NAMALWA (cell line): Measurements from ENCODE around the gene DENND5A.
"Not testable (repeated sequence)": the region's sequence is repeated elsewhere in the genome, so short reads cannot be mapped to it uniquely, and the experiment has no call there.

Experiments
- DNase-seq: peaks from one replicate; pipeline ENCODE4 v3.0.0-alpha.2; 2015; ENCODE audit warnings: low spot score

DENND5A gene

DNA sequence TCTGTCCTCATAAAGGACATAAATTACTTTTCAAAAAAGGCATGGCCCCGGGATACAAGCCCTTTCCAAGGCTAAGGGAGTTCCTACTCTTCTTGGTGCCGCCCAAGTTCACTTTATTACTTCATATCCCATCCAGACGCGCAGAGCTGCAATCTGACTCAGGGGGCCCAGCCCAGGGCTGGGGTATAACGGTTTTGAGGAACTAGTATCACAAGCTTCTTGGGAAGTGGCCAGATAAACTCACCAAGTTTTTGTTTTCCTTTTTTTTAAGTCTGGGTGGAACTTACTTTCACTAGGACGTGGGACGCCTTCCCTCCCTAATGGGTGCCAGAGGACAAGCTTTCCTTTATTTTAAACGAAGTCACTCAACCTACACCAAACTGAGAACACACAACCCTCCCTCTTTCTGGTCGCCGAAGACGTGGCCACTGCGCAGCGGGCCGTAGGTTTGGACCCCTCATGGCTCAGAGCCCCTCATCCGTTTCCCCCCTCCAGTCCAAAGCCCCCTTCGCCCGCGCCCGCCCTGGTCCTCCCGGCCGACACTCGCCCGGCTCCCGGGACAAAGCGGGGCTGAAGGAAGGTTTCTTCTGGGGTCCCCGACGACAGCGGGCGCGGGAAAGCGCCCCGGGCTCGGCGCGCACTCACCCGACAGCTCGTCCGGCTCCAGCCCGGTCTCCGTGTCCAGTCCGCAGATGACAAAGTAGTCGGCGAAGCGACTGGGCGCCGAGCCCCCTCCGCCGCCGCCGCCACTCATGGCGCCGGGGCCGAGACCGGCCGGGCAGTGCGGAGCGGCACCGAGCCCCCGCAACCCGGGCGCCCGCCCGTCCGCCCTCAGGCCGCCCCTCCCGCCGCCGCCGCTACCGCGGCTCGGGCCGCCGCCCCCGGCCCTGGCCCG, 587 bp downstream of the DENND5A start:
- peak; percentile 66 for DNase-seq

DNA sequence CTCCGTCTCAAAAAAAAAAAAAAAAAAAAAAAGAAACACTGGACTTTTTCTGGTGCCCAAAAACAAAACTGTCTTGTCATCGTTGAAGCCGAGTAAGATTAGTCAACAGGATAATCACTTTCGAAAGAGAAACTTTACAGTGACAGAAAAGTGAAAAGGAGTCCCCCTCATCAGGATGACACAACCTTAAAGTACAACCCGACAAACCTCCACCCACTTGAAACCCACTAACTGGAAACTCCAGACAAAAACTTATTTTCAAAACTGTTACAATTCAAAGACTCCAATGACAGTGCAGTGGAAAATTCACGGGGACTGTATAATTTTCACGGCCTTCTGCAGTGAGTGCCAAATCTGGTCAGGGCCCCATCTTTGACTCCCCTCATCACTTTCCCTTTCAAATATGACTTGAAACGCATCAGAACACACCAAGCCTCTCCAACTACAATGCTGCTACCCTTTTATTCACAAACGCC, 1.3 kb downstream of the DENND5A start:
- DNase-seq, result peak; percentile 67

DNA sequence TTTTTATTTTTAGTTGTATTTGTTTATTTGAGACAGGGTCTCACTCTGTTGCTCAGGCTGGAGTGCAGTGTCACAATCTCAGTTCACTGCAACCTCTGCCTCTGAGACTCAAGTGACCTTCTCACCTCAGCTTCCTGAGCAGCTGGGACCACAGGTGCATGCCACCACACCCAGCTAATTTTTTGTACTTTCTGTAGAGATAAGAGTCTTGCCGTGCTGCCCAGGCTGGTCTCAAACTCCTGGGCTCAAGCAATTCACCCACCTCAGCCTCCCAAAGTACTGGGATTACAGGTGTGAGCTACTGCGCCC, 4.4 kb downstream of the DENND5A start:
- peak; percentile 61 for DNase-seq

DNA sequence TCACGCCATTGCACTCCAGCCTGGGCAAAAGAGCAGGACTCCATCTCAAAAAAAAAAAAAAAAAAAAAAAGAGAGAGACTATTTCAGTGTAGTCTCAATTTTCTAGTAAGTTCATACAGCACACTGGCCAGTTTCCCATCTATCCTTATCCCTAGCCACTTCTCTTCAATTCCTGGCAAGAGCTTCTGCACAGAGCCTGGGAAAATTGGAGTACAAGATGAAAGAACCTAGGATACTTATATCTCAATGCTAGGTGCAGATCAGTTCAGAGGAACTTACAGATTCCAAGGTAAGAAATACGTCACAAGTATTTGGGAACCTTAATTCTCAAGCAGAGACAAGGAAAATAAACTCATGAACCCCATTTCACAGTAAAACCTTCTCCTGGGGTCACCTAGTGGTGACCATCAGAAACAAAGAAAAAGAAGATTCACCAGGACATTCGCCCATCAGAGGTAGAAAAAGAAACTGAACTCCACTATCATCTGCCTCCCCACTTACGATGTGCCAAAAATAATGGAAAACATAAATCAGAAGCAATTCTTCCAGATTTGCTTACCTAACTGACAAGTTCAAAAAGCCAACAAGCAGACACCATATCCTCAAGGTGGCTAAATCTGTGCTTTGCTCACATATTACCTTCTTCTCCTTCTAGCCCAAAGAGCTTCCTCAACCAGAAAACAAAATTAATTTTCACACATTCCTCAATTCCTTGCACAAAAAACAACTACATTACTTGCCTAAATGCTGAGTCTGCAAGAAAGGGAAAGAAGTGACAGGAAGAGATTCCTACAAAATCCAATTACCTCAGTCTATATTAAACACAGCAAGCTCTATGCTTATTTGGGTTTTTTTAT, 4.9 kb downstream of the DENND5A start:
- DNase-seq, result peak; percentile 39

DNA sequence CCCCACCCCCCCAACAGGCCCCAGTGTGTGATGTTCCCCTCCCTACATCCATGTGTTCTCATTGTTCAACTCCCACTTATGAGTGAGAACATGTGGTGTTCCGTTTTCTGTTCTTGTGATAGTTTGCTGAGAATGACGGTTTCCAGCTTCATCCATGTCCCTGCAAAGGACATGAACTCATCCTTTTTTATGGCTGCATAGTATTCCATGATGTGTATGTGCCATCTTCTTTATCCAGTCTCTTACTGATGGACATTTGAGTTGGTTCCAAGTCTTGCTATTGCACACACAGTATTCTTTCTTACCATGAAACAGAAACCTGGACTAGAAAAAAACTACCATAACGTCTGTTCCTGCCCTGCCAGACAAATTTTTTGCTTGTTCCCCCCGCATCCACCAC, 6.9 kb downstream of the DENND5A start:
- DNase-seq, result not testable (repeated sequence)

DNA sequence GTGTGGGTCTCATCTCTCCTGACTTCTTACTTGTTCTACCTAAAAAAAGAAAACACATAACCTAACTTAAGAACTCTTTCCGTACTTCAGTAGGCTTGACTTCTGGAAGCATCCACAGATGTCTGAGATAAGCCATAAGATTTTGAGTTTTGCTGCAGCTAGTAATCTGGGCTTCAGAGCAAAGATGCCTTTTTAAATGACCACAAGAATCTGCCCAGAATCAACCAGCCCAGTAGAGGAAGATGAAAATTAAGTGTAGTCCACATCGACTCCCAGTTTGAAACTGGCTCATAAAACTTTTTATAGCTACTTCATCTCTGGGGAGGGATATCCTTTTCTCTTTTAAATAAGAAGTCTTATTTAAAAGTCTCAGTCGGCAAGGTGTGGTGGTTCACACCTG, 10.7 kb downstream of the DENND5A start:
- no peak for DNase-seq

DNA sequence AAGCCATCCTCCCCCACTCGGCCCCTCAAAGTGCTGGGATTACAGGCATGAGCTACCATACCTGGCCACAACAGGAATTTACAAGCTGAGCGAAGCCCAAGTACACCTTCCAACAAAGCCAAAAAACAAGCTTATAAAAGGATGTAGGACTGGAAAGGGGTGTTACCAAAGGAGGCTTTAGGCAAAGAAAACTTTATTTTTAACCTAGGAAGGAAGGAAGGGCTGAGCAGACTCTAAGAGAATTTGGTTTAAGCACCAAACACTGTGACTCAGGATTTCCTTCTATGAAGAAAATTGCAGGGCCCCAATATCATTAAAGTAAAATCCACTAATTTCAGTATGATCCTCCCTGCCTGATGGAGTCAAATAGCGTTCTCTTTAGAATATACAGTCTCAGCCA, 12.1 kb downstream of the DENND5A start:
- DNase-seq, result no peak

DNA sequence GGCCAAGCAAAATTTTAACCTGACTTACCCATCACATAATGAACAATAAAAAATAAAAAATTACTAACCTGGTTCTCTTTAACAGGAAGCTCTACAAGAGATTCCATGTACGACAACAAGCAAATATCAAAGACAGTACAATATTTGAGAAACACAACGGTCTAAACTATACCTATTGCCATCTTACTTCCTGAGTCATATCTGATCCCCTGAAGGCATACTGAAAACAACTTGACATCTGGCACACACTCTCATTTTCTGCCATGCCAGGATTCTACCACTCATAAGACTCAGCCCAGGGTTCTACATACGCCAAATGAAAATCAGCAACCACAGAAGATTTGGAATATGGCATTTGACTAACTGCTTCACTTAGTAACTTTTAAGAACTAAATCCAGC, 13.8 kb downstream of the DENND5A start:
- no peak for DNase-seq

DNA sequence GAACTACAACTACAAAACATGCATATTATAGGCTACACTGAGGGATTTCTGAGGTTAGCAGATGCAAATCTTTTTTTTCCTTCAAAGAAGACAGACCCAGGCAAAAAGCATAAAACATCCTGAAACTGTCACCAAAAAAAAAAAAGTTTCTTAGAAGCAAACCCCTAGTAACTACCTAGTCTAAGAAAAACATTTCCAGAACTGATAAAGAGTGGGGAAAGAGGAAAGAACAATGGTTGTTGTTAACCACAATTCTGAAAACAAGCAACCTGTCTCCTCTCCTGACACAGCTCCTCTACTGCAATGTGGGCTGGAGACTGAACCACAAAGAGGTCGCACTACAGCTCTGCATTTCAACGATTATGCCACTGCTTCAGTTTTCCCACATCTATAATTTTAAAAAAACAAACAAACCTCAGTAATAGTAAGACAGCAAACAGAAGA, 15.0 kb downstream of the DENND5A start:
- no peak for DNase-seq

DNA sequence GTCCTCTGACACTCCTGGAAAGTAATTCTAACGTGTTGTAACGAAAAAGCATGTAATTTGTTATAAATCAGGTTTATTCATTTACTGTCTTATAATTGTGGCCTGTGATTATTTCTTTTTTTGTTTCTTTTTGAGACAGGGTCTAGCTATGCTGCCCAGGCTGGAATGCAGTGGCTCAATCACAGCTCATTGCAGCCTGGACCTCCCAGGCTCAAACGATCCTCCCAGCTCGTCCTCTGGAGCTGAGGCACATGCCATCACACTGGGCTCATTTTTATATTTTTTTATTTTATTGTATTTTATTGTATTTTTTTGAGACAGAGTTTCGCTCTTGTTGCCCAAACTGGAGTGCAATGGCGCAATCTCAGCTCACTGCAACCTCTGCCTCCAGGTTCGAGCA, 15.9 kb downstream of the DENND5A start:
- DNase-seq, result no peak

DNA sequence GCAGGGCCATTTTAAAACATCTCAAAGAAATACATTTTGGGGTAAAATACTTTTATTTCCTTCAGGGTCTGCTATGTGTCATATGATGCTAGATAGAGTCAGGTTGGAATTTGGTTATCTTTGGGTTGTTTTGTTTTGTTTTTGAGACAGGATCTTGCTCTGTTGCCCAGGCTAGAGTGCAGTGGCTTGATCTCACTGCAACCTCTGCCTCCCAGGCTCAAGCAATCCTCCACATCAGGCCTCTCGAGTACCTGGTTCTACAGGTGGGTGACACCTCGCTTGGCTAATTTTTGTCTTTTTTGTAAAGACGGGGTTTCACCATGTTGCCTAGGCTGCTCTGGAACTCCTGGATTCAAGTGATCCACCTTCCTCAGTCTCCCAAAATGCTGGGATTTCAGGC, 17.3 kb downstream of the DENND5A start:
- DNase-seq, result no peak

DNA sequence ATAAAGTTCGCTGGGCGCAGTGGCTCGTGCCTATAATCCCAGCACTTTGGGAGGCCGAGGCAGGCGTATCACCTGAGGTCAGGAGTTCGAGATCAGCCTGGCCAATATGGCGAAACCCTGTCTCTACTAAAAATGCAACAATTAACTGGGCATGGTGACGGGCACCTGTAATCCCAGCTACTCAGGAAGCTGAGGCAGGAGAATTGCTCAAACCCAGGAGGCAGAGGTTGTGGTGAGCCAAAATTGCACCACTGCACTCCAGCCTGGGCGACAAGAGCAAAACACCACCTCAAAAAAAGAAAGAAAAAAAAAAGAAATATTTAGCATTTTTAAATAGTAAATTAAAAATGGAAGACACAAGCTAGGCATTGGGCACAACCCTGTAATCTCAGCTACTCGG, 28.9 kb downstream of the DENND5A start:
- DNase-seq, result not testable (repeated sequence)

DNA sequence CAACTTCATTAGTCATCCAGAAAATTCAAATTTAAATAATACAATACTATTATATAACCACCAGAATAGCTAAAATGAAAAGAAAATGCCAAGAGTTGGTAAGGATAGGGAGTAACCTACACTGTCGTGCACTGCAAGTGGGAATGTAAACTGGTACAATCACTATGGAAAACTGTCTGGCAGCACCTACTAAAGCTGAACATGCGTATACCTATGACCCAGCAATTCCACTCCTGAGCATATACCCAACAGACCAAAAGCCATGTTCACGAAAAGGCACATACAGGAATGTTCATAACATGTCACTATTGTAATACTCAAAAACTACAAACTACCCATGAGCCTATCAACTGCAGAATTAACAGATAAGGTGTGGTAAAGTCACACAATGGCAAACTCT, 32.7 kb downstream of the DENND5A start:
- no peak for DNase-seq

DNA sequence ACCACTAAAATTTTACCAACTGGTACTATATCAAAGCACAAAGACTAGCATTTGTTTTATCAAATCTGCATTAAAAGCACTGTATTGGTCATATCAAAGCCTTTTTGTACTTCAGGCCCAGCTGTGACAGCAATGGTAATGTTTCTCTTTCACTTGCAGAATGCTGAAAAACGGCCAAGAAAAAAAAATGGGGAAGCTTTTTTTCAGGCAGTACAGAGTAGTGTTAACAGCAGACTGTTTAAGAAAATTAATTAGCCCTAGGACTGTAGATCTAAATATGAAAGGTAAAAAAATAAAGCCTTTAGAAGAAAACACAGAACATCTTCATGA, 33.3 kb downstream of the DENND5A start:
- peak; percentile 70 for DNase-seq

DNA sequence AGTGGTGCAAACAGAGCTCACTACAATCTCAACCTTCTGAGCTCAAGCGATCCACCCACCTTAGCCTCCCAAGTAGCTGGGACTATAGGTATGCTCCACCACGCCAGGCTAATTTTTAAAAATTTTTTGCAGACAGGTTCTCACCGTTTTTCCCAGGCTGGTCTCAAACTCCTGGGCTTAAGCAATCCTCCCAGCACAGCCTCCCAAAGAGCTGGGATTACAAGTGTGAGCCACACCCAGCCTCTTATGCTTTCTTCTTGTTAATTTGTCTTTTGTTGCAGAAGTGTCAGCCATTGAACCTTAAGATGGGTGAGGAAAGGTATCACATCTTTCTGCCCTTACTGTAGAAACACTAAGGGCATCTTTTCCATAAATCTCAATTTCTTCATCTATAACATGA, 34.9 kb downstream of the DENND5A start:
- no peak for DNase-seq

DNA sequence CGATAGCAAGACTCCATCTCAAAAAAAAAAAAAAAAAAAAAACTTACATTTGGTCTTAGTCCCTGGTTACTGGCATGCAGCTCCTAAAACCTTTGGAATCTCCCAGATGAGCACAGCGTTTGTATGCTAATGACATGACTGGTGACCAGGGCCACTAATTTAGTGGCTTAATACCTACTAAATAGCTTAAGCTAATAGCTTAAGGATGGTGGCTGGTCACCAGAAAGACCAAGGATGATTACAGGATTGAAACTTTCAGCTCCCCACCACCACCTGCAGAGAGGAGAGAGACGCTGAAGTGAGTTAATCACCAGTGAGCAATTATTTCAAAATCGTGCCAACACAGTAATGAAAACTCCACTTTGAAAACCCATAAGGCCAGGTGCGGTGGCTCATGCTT, 37.1 kb downstream of the DENND5A start:
- no peak for DNase-seq

DNA sequence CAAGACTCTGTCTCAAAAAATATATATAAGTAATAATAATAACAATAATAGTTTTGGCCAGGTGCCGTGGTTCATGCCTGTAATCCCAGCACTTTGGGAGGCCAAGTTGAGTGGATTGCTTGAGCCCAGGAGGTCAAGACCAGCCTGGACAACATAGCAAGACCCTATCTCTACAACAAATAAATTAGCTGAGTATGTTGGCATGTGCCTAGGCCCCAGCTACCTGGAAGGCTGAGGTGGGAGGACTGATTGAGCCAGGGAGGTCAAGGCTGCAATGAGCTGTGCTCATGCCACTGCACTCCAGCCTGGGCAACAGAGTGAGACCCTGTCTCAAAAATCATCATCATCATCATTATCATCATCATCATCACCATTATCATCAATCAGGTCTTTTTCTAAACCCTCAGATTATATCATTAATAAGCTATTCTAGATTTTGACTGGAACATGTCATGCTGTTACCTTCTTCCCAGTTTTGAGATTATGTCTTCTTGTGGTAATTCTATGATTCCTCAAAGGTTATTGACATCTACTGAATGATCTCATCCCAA, 39.3 kb downstream of the DENND5A start:
- DNase-seq, result no peak

DNA sequence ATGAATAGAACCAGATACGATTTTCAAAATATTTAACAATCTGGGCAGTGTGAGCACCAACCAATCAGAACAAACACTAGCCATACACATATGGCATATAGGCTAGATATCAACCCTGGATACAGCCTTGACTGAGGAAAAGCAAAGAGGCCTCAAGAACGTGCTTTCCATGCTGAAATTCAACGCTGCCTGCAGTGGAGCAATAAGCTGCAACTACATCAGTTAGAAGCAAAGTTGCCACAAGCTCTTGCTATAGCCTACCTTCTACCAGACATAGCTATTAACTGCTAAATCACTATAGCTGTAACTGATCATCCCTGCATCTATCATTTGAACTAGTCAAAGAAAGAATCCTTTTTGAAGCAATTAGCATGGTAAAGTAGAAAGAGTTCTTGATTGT, 42.5 kb downstream of the DENND5A start:
- no peak for DNase-seq

DNA sequence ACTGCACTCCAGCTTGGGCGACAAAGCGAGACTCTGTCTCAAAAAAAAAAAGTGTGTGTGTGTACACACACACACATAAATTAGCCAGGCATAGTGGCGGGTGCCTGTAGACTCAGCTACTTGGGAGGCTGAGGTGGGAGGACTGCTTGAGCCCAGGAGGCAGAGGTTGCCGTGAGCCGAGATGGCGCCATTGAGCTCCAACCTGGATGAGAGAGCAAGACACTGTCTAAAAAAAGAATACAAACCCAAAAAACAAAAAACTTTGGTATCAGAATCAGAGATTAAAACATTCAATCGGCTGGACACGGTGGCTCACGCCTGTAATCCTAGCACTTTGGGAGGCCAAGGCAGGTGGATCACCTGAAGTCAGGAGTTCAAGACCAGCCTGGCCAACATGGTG, 44.3 kb downstream of the DENND5A start:
- DNase-seq, result not testable (repeated sequence)

DNA sequence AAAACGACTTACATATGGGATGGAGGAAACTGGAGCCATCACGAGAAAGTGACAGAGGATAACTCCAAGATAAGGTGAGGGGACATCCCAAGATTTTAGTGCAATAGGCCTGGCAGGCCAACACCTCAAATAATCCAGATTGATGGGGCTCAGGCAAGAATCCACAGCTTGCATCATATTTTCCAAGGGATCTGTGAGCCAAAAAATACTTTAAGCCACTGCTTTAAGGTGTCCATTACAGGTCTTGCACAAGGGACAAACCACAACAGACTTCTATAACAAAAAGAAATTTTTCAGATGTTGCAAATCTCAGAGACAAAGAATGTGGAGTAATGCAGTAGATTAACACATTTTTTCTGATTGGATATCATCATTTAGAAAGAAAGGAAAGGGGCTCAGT, 45.6 kb downstream of the DENND5A start:
- DNase-seq, result no peak

DNA sequence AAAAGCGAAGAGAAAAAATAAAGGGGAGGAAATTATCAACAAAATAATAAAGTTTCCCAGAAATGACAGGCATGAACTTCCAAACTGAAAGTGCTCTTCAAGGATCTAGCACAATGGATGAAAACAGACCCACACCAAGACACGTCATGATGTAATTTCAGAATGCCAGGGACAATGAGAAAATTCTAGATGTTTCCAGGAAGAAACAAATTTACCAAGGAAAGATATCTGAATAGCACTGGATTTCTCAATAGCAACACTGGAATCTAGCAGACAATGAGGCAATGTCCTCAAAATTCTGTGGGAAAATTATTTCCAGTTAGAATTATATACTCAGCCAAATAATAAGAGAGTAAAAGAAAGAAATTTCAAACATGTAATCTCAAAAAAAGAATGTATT, 46.0 kb downstream of the DENND5A start:
- no peak for DNase-seq

DNA sequence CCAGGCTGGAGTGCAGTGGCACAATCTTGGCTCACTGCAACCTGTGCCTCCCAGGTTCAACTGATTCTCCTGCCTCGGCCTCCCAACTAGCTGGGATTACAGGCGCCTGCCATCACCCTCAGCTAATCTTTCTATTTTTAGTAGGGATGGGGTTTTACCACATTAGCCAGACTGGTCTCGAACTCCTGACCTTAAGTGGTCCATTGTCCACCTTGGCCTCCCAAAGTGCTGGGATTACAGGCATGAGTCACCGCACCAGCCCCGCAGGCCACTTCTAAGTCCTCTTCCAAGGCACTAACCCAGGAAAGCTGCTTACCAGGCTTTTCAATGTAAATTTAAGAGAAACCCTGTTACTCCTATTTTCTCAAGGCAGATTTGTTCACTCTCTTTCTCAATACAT, 50.4 kb downstream of the DENND5A start:
- DNase-seq, result no peak

DNA sequence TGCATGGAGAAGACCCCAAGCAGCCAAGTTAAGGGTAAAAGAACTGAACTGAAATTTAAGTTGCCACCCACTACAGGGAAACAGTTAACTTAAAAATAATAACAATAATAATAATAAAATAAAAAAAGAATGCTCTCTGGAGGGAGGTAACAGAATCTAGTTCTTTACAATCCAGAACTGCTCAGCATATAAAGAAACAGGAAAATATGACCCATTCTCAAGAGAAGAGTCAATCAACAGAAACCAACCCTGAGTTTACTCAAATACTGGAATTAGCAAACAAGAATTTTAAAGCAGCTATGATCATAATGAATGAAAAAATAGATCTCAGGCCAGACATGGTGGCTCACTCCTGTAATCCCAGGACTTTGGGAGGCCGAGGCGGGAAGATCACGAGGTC, 53.8 kb downstream of the DENND5A start:
- DNase-seq, result no peak
